Measurements from ENCODE around the gene SPRR2A. TPM values are rescaled to one million over a fixed set of nuclear protein-coding genes. Genes with fewer than 3 reads are reported as not detected.

The SPRR2A gene
- total and polyA plus RNA-seq, 2 of the 8 experiments (the other 6 are each of a cell fraction or from before 2014, with no cell fraction given), result not detected

DNA sequence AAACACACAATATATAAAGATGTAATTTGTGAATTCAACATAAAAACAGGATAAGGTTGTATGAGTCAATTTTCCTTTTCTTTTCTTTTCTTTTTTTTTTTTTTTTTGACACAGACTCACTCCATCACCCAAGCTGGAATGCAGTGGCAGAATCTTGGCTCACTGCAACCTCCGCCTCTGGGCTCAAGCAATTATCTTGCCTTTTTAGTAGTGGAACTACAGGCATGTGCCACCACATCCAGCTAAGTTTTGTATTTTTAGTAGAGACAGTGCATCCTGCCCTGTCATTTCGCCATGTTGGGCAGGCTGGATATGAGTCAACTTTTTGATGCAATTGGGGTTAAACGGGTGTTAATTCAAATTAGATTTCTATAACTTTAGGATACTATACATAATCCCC, 24.4 kb upstream of the SPRR2A start:
- Histone ChIP-seq H3K4me1 (replicated peaks in 1 of 4; ENCODE audit: control insufficient read depth in 3 of 4, insufficient read depth in 4 of 4, low read length in 3 of 4) (no peaks in the 10 kb centered on the region; a peak in 1 of 7 replicates), H2BK120ac (replicated peaks; ENCODE audit: low read depth, low read length) (no peak overlapping the region), H3K79me2 (ENCODE audit: control insufficient read depth in 1 of 2, insufficient read depth in 2 of 2, low read length in 2 of 2) (no peaks in the 10 kb centered on the region), H3K36me3 (ENCODE audit: control insufficient read depth in 2 of 4, insufficient read depth in 4 of 4, low read length in 3 of 4) (no peaks in the 10 kb centered on the region), H2BK12ac (ENCODE audit: low read depth, low read length) (no peak overlapping the region), H3K79me1 (ENCODE audit: low read depth, low read length) (no peaks in the 10 kb centered on the region), H3K14ac (ENCODE audit: insufficient read length) (no peak overlapping the region), H4K8ac (ENCODE audit: extremely low read depth, insufficient read depth, low read length) (no peak overlapping the region), H3K9ac (replicated peaks in 1 of 4; ENCODE audit: extremely low read depth in 1 of 4, low read depth in 3 of 4, low read length in 3 of 4) (no peak overlapping the region), H2BK5ac (ENCODE audit: low read depth, low read length) (no peak overlapping the region), H3K27me3 (replicated peaks in 1 of 4; ENCODE audit: control insufficient read depth in 3 of 4, extremely low read depth in 1 of 4, insufficient read depth in 3 of 4, low read length in 3 of 4) (no peaks in the 10 kb centered on the region), H4K91ac (replicated peaks; ENCODE audit: insufficient read length, low read length) (no peak overlapping the region), H3K18ac (ENCODE audit: extremely low read depth, low read length) (no peak overlapping the region), H2BK20ac (ENCODE audit: low read length) (no peak overlapping the region), H3K23ac (ENCODE audit: insufficient read length) (no peak overlapping the region), H4K5ac (ENCODE audit: insufficient read length, low read depth, low read length) (no peak overlapping the region), H3K9me3 (ENCODE audit: insufficient read depth in 2 of 2, low read depth in 1 of 2, low read length in 1 of 2) (peaks cover 0 to 4% of the 10 kb centered on the region in 2 experiments; a peak in 1 of 4 replicates), H4K20me1 (replicated peaks in 1 of 2; ENCODE audit: control insufficient read depth in 1 of 2, insufficient read depth in 2 of 2, low read length in 2 of 2) (no peaks in the 10 kb centered on the region), H2BK15ac (ENCODE audit: low read length) (no peak overlapping the region), H3K27ac (ENCODE audit: low read depth, low read length) (no peak overlapping the region), H3K23me2 (ENCODE audit: low read depth, low read length) (no peaks in the 10 kb centered on the region), H3K4me3 (ENCODE audit: extremely low read depth in 1 of 4, insufficient read depth in 2 of 4, low read depth in 3 of 4, low read length in 4 of 4) (no peak overlapping the region), H3K56ac (replicated peaks; ENCODE audit: insufficient read length, low read depth, low read length) (no peak overlapping the region), H2AK5ac (ENCODE audit: low read depth, low read length) (no peak overlapping the region), H3K4me2 (ENCODE audit: insufficient read depth in 1 of 2, low read depth in 2 of 2, low read length in 2 of 2) (no peak overlapping the region), H3K4ac (replicated peaks; ENCODE audit: insufficient read length, low read depth, low read length) (no peak overlapping the region), H2AFZ (ENCODE audit: low read length) (no peak overlapping the region)
- DNase-seq (ENCODE audit: low read depth in 1 of 2, low spot score in 2 of 2) (no peak), FAIRE-seq (no peak)
- ChIA-PET POLR2A (ENCODE audit: partially characterized antibody) (no interaction called here), CTCF (ENCODE audit: partially characterized antibody) (no interaction called here)
- TF ChIP-seq BACH1 (IDR thresholded peaks at IDR 0.05; ENCODE audit: low read length) (no peak), EGR1 (IDR thresholded peaks at IDR 0.05; ENCODE audit: borderline replicate concordance, low read depth, low read length) (no peak), JUN (IDR thresholded peaks at IDR 0.05; ENCODE audit: low read depth, low read length) (no peak), PHF8 (conservative IDR thresholded peaks at IDR 0.05; ENCODE audit: low read depth, low read length) (no peak), CHD2 (IDR thresholded peaks at IDR 0.05; ENCODE audit: low read length) (no peak), KDM1A (IDR thresholded peaks at IDR 0.05; ENCODE audit: borderline replicate concordance, low read length) (no peak), KDM5A (IDR thresholded peaks at IDR 0.05; ENCODE audit: low read length) (no peak), CBX8 (IDR thresholded peaks at IDR 0.05; ENCODE audit: borderline replicate concordance, low read depth, low read length) (no peak), SAP30 (IDR thresholded peaks at IDR 0.05; ENCODE audit: insufficient read depth, insufficient replicate concordance, low read length) (no peak), EP300 (IDR thresholded peaks at IDR 0.05; ENCODE audit: borderline replicate concordance in 1 of 2, low read depth in 2 of 2, low read length in 2 of 2) (no peak)
- WGBS, 2 experiments (ENCODE audit: extremely low coverage in 1 of 2, insufficient coverage in 1 of 2, insufficient read length in 1 of 2, insufficient replicate concordance in 2 of 2, low coverage in 1 of 2, low lambda C conversion rate in 2 of 2, missing lambda C conversion rate in 1 of 2), result 89% methylated on average over 3 of the region's 3 CpGs; no CpG with 5 or more reads in 1 of the 2 experiments

Data from H1 (cell line).